HG03175 (cell line): Measurements from ENCODE around the gene NCCRP1.

ENCODE experiments used
- ATAC-seq: cut with Tn5 transposase; IDR thresholded peaks from one replicate; pipeline ENCODE4 v1.9.1; 2021; ENCODE audit warnings: mild to moderate bottlenecking, moderate library complexity; ENCODE audit not compliant: unreplicated experiment

The NCCRP1 gene

DNA sequence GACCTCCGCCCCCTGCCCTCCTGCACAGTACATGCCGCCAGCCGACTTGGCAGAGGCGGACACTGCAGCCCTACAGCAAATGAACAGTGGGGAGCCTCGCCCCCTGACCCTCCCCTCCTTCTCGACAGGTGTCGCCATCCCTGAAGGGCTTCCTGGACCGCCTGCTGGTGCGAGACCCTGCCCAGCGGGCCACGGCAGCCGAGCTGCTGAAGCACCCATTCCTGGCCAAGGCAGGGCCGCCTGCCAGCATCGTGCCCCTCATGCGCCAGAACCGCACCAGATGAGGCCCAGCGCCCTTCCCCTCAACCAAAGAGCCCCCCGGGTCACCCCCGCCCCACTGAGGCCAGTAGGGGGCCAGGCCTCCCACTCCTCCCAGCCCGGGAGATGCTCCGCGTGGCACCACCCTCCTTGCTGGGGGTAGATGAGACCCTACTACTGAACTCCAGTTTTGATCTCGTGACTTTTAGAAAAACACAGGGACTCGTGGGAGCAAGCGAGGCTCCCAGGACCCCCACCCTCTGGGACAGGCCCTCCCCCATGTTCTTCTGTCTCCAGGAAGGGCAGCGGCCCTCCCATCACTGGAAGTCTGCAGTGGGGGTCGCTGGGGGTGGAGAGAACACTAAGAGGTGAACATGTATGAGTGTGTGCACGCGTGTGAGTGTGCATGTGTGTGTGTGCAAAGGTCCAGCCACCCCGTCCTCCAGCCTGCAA, 18.3 kb upstream of the NCCRP1 start:
- no peak for ATAC-seq

DNA sequence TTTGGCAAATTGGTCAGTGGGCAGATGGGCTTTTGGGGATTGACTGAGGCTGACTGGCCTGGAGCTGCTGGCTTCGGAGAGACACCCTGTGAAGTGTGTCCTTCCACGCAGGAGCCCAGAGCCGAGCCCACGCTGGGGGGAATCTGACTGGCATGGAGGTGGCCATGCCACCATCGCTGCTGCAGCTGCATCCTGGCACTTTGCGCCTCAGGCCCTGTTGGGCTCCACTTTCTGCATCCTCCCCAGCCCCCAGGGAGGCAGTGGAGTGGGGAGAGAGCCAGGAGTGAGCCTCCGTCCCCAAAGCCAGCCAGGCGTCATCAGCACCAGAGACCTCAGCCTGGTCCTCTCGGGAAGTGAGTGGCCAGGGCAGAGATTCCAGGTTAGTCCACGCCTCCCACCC, 17.0 kb upstream of the NCCRP1 start:
- no peak for ATAC-seq

DNA sequence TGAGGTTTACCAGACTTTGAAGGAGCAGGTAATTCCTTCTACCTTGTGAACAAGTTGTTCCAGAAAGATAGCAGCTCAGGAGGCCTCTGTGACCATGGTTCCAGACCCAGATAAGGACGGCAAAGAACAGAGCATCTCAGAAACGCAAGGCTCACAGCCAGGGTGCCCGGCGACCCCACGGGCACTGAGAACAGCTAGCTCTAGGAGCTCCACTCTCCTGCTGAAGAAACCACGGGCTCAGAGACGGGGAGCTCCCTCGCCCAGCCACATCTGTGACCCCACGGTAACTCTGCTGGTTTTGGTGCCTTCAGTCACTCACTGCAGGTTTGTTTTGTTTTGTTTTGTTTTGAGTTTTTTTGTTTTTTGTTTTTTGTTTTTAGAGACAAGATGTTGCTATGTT, 16.0 kb upstream of the NCCRP1 start:
- ATAC-seq: no peak

DNA sequence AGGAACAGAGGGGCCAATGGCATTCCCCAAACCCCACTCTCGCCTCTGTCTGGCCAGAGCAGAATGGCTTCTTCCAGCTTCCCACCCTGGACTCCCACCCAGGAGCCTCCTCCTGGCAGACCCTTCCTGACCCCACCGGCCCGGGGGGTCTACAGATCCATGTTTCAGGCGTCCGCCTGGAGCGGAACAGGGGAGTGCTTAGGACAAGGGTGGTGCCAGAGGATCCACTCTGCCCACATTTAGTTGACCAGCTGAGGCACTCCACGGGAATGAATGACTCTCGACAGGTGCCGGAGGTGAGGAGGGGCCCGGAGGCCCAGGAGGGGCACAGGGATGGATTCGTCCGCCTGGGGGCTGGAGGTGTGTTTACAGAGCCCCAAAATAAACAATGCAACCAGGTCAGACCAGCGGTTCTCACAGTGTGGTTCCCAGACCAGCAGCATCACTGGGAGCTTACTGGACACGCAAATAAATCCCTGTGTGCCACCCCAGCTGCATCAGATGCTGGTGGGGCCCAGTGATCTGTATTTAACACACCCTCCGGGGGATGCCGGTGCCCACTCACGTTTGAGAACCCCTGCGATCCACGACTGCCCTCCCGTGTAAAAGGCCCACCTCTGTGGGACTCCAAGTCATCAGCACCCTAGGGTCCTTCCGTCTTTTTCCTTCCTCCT, 15.1 kb upstream of the NCCRP1 start:
- ATAC-seq: no peak

DNA sequence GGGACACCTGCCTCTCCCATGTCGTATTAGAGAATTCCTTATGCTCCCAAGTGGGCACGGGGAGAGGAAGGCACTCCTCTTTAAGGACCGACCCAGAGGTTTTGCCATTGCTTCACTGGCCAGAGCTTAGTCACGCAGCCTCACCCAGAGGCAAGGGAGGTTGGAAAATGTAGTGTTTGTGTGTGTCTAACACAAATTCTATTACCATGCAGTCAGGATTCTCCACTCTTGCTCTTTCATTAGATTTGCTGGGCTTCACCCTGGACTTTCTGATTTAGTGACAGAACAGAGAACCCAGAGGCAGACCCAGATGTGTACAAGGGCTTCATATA, 14.6 kb upstream of the NCCRP1 start:
- no peak for ATAC-seq

DNA sequence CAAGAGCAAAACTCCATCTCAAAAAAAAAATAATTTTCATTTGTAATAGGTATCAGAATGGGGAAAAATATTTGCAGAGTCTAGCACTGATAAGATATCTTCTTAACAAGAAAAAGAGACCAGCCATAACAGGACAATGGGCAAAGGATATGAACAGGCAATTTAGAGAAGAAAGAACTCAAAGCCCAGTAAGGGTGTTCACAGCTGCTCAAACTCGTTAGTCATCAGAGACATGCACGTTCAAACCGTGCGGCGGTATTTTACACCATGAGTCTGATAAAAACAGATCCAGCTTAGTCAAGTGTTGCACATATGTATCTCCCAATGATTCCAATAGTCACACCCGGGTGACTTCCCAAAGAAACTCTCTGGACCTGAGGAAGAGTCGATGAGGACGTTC, 13.7 kb upstream of the NCCRP1 start:
- ATAC-seq: no peak

DNA sequence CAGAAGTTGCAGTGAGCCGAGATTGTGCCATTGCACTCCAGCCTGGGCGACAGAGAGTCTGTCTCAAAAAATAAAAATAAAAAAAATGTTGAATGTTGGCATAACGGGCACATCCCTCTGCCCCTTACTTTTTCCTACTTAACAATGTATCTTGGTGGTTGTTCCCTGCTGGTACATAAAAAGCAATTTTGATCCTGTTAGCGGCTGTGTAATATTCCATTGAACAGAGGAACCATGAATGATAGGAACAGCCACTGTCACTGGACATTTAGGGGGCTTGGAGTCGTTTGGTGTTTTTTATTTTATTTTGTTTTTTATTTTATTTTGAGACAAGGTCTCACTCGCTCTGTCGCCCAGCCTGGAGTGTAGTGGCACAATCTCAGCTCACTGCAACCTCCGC, 10.4 kb upstream of the NCCRP1 start:
- ATAC-seq: no peak

DNA sequence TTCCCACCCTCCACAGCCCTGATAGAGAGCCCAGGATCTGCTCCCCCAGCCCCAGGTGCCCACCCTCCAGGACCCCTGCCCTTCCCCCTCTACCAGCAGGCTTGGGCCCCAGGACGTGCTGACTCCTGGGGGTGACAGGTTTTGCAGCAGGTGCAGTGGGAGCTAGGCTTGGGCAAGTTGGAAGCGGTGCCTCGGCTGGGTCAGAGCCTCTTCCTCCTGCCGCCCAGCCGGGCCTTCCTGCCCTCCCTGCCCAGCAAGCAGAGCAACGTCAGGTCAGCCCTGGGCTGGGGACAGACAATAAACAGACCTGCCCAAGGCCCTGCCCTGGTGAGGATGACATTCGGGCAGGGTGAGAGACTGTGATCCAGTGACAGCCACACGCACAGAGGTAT, 9.2 kb upstream of the NCCRP1 start:
- no peak for ATAC-seq

DNA sequence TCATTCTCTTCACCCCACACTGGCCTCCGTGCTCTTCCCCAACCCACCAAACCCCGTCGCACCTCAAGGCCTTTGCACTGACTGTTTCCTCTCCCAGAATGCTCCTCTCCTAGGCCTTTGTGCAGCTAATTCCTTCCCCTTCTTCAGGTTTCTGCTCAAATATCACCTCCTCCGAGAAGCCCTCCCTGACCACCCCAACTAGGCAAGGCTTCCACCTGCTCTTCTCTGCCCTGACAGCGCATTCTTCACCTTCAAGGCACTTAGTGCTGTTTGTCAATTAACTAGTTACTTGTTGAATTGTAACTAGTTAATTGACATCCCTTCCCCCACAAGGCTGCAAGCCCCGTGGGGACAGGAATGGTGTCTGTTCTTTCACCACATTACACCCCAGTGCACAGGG, 7.8 kb upstream of the NCCRP1 start:
- no peak for ATAC-seq

DNA sequence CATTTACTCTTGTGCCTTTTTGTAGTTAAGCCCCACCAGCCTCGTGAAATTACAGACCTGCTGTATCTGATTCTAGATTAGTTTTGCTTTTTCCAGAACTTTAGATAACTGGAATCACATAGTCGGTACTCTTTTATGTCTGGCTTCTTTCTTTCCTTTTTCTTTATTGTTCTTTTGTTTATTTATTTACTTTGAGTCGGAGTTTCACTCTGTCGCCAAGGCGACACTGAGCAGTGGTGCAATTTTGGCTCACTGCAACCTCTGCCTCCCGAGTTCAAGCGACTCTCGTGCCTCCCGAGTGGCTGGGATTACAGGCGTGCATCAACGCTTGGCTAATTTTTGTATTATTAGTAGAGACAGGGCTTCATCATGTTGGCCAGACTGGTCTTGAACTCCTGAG, 6.0 kb upstream of the NCCRP1 start:
- no peak for ATAC-seq

DNA sequence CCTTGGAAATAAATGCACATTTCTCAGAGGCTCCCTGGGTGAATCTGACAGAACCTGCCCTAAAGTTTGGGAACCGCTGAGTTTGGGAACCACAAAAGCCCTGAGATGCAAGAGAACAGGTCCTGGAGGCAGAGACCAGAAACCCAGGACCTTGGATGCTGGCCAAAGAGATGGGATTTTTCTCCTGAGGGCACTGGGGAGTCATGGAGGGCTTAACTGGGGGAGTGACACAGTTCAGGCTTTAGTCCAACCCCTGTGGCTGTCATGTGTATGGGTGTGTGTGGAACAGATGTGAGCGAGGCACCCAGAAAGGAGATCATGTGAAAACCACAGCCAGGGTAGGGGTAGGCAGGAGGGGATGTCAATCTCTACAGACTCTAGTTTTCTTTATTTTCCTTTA, 3.9 kb upstream of the NCCRP1 start:
- ATAC-seq: no peak

DNA sequence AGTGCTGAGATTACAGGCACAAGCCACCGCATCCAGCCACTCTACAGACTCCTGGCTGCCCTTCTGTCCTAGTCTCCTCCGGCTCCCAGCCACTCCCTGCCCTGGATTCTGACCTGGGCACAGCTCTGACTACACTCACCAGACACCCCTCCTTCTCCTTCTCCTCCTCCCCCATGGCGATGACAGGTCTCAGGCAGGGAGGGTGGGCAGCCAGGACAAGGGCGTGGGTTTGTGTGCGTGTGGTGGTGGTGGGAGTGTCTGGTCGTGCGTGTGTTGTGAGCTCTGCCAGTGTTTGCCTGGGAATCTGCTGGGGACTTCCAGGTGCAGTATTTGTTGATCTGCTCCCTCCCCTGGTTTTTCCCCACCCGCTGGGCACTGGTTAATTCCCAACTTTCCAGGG, 3.0 kb upstream of the NCCRP1 start:
- ATAC-seq: no peak

DNA sequence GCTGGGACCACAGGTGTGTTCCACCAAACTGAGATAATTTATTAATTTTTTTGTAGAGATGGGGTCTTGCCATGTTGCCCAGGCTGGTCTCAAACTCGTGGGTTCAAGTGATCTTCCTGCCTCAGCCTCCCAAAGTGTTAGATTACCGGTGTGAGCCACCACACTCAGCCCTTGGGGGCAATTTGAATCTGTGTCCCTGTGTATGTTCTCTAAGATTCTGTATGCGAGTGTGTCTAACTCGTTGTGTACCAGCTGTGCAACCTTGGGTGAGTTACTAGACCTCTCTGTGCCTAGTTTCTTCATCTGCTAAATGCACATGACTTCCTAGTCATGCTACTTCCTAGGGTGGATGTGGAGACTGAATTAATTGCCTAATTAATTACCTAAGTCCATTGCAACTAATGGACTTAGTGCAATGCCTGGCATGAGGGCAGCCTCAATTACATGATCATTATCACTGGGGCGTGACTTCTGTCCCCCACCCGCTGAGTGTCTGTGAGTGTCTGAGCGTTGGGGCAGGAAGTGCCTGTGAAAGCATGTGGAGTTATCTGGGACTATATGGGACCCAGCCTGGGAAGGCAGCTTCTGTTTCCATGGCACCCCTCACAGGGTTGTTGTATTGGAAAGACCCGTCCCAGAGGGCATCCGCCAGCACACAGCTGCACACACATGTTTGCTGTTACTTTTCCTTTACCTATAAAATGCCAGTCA, 1.8 kb upstream of the NCCRP1 start:
- ATAC-seq: no peak

DNA sequence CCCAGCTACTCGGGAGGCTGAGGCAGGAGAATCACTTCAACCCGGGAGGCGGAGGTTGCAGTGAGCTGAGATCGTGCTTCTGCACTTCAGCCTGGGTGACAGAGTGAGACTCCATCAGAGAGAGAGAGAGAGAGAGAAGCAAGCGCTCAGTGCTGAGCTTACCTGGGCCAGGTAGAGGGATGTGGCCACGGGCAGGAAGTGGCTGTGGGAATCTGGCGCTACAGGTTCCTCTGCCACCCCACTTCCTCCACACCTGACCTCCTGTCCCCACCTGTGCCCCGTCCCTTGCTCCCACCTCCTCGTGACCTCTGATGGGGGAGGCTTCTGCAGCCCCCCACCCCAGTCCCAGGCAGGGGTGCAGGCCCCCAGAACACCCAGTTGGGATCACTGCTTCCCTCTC, 1.0 kb upstream of the NCCRP1 start:
- no peak for ATAC-seq

DNA sequence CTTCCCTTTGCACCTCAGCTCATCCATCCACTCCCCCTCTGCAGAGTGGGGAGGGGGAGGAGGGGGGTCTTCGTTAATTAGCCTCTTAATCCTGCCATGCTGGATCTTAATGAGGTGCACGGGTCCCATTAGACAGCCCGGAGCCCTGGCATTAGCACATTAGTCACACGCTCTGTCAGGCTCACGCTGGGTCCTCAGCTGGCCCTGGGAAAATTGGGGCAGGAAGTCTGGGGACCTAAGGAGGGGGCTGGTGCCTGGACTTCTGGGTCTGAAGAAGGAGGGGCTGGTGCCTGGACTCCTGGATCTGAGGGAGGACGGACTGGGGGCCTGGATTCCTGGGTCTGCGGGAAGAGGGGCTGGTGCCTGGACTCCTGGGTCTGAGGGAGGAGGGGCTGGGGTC, 444 bp upstream of the NCCRP1 start:
- ATAC-seq: no peak

DNA sequence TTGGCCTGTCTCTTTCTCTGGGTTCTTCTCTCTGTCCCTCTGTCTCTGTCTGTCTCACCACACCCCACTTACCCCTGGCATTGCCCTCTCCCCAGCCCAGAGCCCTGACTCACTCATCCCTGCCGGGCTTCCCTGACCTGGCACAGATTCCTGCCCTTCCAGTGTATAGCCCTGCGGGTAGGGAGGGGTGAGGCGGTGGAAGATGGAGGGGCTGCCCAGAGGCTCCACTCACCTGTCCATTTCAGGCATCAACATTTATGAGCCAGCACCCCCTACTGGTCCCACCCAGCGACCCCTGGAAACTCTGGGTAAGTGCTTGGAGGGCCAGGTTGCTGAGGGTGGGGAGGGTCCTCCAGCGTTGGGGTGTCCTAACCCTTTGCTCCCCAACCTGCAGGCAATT, 1.0 kb downstream of the NCCRP1 start:
- no peak for ATAC-seq

DNA sequence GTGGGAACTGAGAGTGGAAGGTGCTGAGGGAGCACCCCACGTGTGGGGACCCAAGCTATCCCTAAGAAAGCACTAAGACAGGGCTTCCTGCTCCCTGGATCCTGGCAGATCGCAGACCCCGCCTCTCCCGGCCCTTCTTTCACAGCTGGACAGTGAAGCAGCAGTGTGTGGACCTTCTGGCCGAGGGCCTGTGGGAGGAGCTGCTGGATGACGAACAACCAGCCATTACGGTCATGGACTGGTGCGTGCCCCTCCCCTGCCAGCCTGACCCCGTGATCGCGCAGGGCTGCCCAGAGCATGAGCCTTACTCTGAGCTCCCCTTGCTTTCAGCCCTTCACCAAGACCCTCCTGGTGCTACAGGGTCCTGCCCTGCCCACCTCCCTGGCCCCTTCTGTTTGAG, 2.3 kb downstream of the NCCRP1 start:
- ATAC-seq: no peak

DNA sequence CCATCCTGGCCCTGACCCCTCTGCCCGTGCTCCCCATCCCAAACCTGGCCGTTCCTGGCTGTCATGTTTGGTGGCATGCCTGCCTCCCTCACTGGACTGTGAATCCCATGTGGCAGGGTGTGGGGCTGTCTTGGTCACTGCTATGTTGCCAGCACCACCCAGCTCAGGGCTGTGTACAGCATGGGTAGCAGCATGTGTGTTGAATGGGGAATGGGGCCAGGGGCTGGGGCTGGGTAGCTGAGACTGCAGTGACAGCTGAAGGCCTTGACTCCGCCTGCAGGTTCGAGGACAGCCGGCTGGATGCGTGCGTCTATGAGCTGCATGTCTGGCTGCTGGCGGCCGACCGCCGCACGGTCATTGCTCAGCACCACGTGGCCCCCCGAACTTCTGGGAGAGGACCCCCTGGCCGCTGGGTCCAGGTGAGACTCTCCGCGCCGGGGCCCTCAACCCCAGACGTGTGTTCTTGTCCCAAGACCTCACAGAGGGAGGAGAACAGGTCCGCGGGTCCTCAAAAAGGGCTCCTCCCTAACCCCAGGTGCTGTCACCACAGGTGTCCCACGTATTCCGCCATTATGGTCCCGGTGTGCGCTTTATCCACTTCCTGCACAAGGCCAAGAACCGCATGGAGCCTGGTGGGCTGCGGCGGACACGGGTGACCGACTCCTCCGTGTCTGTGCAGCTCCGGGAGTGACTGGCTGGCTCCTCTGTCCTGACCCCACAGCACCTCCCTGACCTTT, 3.5 kb downstream of the NCCRP1 start:
- ATAC-seq: no peak

DNA sequence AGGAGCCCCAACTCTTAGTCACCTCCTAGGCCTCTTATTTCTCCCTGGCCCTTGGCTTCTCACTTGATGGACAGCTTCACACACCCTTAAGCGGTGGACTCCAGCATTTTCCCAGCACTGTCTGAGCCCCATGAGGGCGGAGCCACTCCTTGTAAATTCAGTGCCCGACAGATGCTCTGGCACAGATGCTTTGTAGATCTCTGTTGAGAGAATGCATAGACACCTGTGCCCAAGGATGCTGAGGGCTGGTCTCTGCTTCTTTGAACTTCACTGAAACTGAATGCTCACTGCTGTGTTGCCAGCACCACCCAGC, 4.0 kb downstream of the NCCRP1 start:
- ATAC-seq: no peak

DNA sequence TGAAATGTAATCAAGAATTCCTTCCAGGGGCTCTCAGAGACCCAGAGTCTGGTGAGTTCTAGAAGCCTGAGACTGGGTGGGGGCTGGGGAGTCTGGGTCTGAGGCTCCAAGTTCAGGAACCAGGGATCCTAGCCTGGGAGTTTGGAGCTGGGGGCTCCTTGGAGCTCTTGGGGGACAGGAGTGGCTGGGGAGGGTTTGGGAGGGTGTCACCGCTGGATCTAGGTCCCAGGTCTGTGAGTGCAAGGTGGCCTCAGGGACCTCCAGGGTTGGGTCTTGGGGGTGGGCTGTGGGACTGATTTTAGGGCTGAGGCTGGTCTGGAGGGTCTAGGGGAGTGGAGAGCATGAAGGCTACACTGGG, 6.2 kb downstream of the NCCRP1 start:
- no peak for ATAC-seq

DNA sequence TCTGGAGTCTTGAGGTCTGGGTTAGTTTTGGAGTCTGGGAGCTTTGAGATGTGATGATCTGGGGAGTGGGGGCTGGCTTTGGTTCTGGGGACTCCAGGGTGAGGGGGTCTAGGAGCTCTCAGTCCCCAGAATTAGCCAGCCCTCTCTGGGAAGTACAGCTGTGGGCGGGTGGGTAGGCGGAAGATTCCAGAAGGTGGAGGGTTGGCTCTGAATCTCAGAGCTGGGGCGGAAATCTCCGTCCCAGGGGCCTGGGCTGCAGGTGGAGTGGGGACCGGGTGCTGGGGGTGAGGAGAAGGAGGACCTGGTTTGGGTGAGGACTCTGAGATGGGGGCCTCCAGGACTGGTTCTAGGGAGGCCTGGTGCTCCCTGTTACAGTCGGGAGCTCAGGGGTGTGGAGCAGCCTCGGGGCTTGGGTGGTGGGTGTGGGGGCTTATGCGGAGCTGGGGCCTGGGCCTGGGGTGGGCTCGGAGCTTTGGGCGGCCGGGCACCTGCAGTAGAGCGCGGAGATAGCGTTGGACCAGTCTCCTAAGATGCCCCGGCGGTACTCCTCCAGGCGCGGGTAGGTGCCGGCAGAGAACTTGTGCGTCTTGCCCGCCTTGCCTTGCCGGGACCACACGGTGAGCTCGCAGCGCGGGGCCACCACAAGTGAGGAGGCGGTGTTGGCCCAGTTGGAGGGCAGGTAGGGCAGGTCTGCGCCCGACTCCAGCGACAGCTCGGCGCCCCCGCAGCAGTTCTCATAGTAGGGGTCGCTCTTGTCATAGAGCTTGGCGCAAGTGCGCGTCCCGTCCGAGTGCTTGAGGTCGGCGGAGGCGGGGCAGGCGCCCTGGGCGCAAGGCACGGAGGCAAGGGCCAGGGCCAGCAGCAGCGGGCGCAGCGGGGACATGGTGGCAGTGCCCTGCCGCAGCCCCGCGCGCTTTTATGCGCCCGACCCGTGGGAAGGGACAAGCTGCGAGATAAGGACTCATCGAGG, 6.9 kb downstream of the NCCRP1 start, which contains the start of gene SYCN:
Gene SYCN (minus strand): TSS at position 892 of the 970 bp plus-strand sequence. CDS start 9 bp downstream, at position 883.
- ATAC-seq: no peak
